OCI-LY7 (cell line): ENCODE data around the gene NDUFAB1. TPM values are rescaled to one million over a fixed set of nuclear protein-coding genes. Genes with fewer than 3 reads are reported as not detected.

Experiments
- BruUV-seq: library from RNA; stranded (reverse); fragments of 400-500 nt; replicated peaks from 2 replicates; lab custom pipeline; 2021; lab: Mats Ljungman, UMichigan
- CTCF ChIA-PET: fragments of 300-600 bp; sonication (Branson Sonifier 250); formaldehyde crosslinking; loops from one replicate; lab custom pipeline; 2022; ENCODE audit warnings: antibody characterized with exemption; ENCODE audit not compliant: unreplicated experiment; lab: Charles Lee
- POLR2A ChIA-PET: fragments of 300-600 bp; sonication (Branson Sonifier 250); formaldehyde crosslinking; loops from one replicate; lab custom pipeline; 2022; ENCODE audit warnings: antibody characterized with exemption; lab: Charles Lee
- DNase-seq: peaks from one replicate; pipeline ENCODE4 v3.0.0-alpha.2; 2015; ENCODE audit warnings: low spot score
- H2AFZ ChIP-seq: fragments of 200-600 bp; sonication (generic), shearing (Covaris generic); 2 replicates; pipeline ENCODE4 v1.6.1; 2014; ENCODE audit warnings: mild to moderate bottlenecking, antibody characterized with exemption, low read length, moderate library complexity
- H3K27ac ChIP-seq: fragments of 200-600 bp; sonication (generic); 2 replicates; pipeline ENCODE4 v1.5.1; 2014; ENCODE audit warnings: mixed run types, low read depth, mild to moderate bottlenecking, moderate library complexity, low read length, inconsistent platforms; ENCODE audit not compliant: poor library complexity, severe bottlenecking
- H3K36me3 ChIP-seq: fragments of 200-600 bp; sonication (generic); 2 replicates; pipeline ENCODE4 v1.6.1; 2014; ENCODE audit warnings: mild to moderate bottlenecking, antibody characterized with exemption, low read length, moderate library complexity, mixed read lengths; ENCODE audit not compliant: insufficient read depth
- H3K4me1 ChIP-seq: fragments of 200-600 bp; sonication (generic); 2 replicates; pipeline ENCODE4 v1.5.1; 2014; ENCODE audit warnings: mild to moderate bottlenecking, low read length; ENCODE audit not compliant: insufficient read depth, poor library complexity, severe bottlenecking
- H3K4me2 ChIP-seq: fragments of 200-600 bp; sonication (generic); 2 replicates; pipeline ENCODE4 v1.6.1; 2014; ENCODE audit warnings: mild to moderate bottlenecking, low read length
- H3K4me3 ChIP-seq: fragments of 200-600 bp; sonication (generic); 2 replicates; pipeline ENCODE4 v1.5.1; 2014; ENCODE audit warnings: mild to moderate bottlenecking, low read depth, low read length; ENCODE audit not compliant: poor library complexity, severe bottlenecking
- H3K79me2 ChIP-seq: fragments of 200-600 bp; sonication (generic); 2 replicates; pipeline ENCODE4 v1.6.1; 2016; ENCODE audit warnings: low read depth, mild to moderate bottlenecking, low read length, moderate library complexity, mixed read lengths; ENCODE audit not compliant: insufficient read depth
- H3K9me2 ChIP-seq: fragments of 200-600 bp; sonication (generic); 2 replicates; pipeline ENCODE4 v1.6.1; 2016; ENCODE audit warnings: mild to moderate bottlenecking, low read length, mixed read lengths; ENCODE audit not compliant: insufficient read depth
- H3K9me3 ChIP-seq: fragments of 200-600 bp; sonication (generic); 2 replicates; pipeline ENCODE4 v1.6.1; 2014; ENCODE audit warnings: mild to moderate bottlenecking, mixed run types, low read length, mixed read lengths
- H4K20me1 ChIP-seq: fragments of 200-600 bp; sonication (generic); 2 replicates; pipeline ENCODE4 v1.6.1; 2014; ENCODE audit warnings: mild to moderate bottlenecking, antibody characterized with exemption, low read length, moderate library complexity, mixed read lengths; ENCODE audit not compliant: insufficient read depth
- CTCF ChIP-seq: fragments of 200-600 bp; sonication (generic); conservative IDR thresholded peaks from 2 replicates; pipeline ENCODE4 v1.5.1; 2014; ENCODE audit warnings: mild to moderate bottlenecking, antibody characterized with exemption, low read length, moderate library complexity, mixed read lengths
- EZH2phosphoT487 ChIP-seq: fragments of 200-600 bp; sonication (generic); IDR thresholded peaks from 2 replicates; pipeline ENCODE4 v1.6.1; 2018; ENCODE audit warnings: low read depth, borderline replicate concordance, mild to moderate bottlenecking, mixed run types, antibody characterized with exemption, low read length, moderate library complexity, mixed read lengths
- intact Hi-C: fragments of 100-400 bp; cut with micrococcal nuclease; formaldehyde crosslinking; loops from one replicate; pipeline ENCODE4 v1.10.0; 2022; ENCODE audit not compliant: unreplicated experiment
- total RNA-seq, 2 experiments: library from RNA; depleted of rRNA in 1 of 2; stranded (reverse); fragments of >200 nt in 1 of 2; shearing (Covaris generic) in 1 of 2; gene quantifications; 2 replicates each; pipeline ENCODE4 v1.2.3, GENCODE V29; 2014 to 2022

The NDUFAB1 gene
- total RNA-seq, 2 experiments from 2014 or later = 149 to 159 TPM

GRCh38 chr16:23535901-23536300 lies 60.2 kb downstream of the NDUFAB1 start:
- ChIA-PET CTCF (no interaction called here), POLR2A (interaction anchor here (1.2 kb wide), 1 partner anchor 15 kb away, joined by 3 read pairs; no protein-coding TSS in a partner anchor)
- H3K4me3 ChIP-seq = no peak overlapping the region
- no peaks in the 10 kb centered on the region for H4K20me1 ChIP-seq
- no peak overlapping the region for H3K27ac ChIP-seq
- H3K4me1 ChIP-seq = no peaks in the 10 kb centered on the region
- no peak overlapping the region for H3K4me2 ChIP-seq
- no peak for DNase-seq
- intact Hi-C loops = no loop called here
- H2AFZ ChIP-seq = no peak overlapping the region
- no peaks in the 10 kb centered on the region for H3K79me2 ChIP-seq
- H3K36me3 ChIP-seq = peaks cover 95% of the 10 kb centered on the region
- no peaks in the 10 kb centered on the region for H3K9me3 ChIP-seq
- H3K9me2 ChIP-seq = no peaks in the 10 kb centered on the region
- no TSS peak for BruUV-seq
- no peak for TF ChIP-seq EZH2phosphoT487
- TF ChIP-seq CTCF = no peak

- CTCF ChIA-PET = no interaction called here
- Histone ChIP-seq H2AFZ (no peak overlapping the region), H3K9me3 (no peaks in the 10 kb centered on the region), H3K36me3 (peaks cover 92% of the 10 kb centered on the region), H3K79me2 (no peaks in the 10 kb centered on the region), H3K4me2 (no peak overlapping the region), H3K4me1 (no peaks in the 10 kb centered on the region), H3K9me2 (no peaks in the 10 kb centered on the region), H3K27ac (no peak overlapping the region), H3K4me3 (no peak overlapping the region), H4K20me1 (no peaks in the 10 kb centered on the region)
- no peak for DNase-seq
- intact Hi-C loops = no loop called here
- POLR2A ChIA-PET = interaction anchor here (0.6 to 1.2 kb wide), 2 partner anchors 16 to 20 kb away, joined by 3 to 4 read pairs; no protein-coding TSS in a partner anchor
- TF ChIP-seq CTCF (no peak), EZH2phosphoT487 (no peak)
- no TSS peak for BruUV-seq
Measured at GRCh38 chr16:23534868-23535860, 61.0 kb downstream of the NDUFAB1 start.
